T-helper 1 cell treated with Interleukin-12 subunit alpha and Interleukin-12 subunit beta and Interleukin-4 antibody, amounts not matched to agents 30 ng/mL and 1 ng/mL, for 36 hours (primary cell): ENCODE data around the gene GRIK1. TPM values are rescaled to one million over a fixed set of nuclear protein-coding genes. Genes with fewer than 3 reads are reported as not detected.
"Not testable (repeated sequence)": the region's sequence is repeated elsewhere in the genome, so short reads cannot be mapped to it uniquely, and the experiment has no call there.

Experiments
- intact Hi-C: fragments of 100-400 bp; cut with micrococcal nuclease; formaldehyde crosslinking; loops from one replicate; pipeline ENCODE4 v1.15.1; 2024
- total RNA-seq: library from RNA; stranded (reverse); gene quantifications from 2 replicates; pipeline ENCODE4 v1.2.3, GENCODE V29; 2022

Gene GRIK1
- not detected in 2 replicates for total RNA-seq

DNA sequence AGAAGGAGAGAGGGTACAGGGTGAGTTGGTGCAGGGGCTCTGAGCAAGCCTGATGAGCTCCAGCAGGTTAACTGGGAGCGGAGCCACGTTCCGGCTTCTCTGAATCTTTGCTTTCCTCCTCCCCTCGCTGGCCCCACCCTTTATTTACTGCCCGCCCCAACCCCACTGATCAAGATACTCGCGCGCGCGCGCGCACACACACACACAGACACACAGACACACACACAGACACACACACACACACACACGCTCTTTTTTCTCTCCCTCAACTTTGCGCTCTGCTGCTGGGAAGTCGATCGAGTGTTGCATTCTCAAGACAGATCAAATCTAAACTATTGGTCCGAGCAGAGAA, at the start of gene GRIK1:
GRIK1 (minus strand) TSS at position 73 of the 352 bp plus-strand sequence.
- intact Hi-C loops: no loop called here

- intact Hi-C loops: no loop called here
Observed at GRCh38 chr21:29987762-29988161, 48.0 kb upstream of the GRIK1 start.

DNA sequence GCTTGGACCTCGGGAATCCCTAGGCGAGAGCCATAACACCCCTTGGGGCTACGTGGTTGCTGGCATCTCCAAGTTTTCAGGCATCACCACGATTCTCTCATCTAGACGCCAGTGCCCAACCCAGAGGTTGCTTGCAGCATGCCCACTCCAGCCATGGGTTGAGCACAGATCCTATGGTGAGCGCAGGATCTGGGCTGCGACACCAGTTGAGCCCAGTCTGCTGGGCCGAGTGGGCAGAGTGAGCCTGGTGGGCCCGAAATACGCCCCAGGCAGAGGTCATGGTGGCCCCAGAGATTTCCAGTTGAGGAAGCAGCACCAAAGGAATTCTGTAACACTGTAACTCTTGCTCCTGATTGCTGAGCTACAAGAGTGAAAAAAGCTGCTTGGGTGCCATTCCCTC, 46.1 kb upstream of the GRIK1 start:
- intact Hi-C loops: no loop called here

DNA sequence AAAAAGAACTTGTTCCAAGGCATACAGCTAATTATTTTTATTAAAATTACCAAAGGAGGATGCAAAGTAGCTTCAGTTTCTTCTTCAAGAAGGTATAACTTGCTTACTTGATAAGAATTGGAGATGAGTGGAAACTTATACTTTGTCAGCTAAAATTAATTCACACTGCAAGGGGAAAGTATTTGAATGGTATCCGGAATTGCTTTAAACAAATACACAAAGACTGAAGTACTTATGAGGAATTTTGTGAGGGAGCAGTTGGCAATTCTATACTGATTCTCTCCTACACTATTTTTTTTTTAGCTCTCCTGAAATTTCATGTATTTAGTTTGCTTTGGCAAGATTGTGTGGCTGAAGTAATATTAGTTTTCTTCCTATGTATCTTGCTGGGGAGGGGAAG, 39.2 kb upstream of the GRIK1 start:
- intact Hi-C loops: no loop called here

DNA sequence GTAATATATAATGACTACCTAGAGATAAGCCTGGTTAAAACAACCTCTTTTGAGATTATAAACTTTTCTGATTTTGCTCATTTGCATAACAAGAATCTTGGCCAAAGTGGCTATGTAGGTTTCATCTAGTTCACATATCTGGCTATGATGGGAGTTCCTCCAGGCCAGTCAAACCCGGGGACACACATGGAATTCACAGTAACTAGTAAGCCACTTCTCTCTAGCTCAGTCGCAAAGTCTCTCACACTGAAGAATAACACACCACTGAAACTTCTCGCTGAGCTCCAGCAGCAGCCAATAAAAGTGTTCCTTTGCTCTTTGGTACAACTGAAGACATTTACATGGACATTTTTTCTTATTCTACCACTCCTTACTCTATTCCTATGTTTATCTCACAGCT, 36.0 kb upstream of the GRIK1 start:
- intact Hi-C loops: no loop called here

DNA sequence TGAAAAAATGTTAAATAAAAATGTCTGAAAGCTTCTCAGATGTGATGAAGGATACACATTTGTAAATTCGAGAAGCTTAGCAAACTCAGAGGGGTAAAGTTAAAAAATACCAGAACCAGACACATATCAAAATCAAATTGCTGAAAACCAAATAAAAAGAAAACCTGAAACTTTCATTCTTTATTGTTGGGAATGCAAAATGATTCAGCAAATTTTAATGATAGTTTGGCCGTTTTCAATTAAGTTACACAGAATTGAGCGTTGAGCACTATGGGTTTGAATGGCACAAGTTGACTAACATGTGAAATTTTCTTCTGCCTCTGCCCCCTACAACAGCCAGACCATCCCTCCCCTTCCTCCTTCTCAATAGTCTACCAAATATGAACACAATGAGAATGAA, 33.5 kb upstream of the GRIK1 start:
- intact Hi-C loops: no loop called here

- intact Hi-C loops: no loop called here
Observed at GRCh38 chr21:29961291-29962027, 21.7 kb upstream of the GRIK1 start.

GRCh38 chr21:29958551-29958950, 18.8 kb upstream of the GRIK1 start:
- intact Hi-C loops: no loop called here

GRCh38 chr21:29958035-29958434, 18.2 kb upstream of the GRIK1 start:
- intact Hi-C loops: not testable (repeated sequence)

DNA sequence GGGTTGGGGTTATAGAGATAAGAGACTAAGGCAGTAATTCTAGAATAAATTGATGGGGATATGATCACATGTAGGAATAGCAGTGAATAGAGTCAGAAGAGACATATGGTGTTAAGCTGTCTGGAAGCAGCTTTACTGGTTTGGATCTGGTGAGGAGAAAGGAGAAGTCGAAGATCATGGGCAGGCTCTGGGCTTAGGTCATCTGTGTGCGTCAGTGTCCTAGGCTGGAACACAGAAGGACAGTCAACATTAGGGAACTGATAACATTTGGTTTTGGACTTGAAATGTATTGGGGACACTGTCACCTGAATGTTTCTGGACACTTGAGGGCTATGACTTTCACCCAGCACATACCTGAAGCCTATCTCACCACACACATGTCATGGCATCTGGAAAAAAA, 13.9 kb upstream of the GRIK1 start:
- intact Hi-C loops: no loop called here

- intact Hi-C loops: no loop called here
Observed at GRCh38 chr21:29953072-29953471, 13.3 kb upstream of the GRIK1 start.

DNA sequence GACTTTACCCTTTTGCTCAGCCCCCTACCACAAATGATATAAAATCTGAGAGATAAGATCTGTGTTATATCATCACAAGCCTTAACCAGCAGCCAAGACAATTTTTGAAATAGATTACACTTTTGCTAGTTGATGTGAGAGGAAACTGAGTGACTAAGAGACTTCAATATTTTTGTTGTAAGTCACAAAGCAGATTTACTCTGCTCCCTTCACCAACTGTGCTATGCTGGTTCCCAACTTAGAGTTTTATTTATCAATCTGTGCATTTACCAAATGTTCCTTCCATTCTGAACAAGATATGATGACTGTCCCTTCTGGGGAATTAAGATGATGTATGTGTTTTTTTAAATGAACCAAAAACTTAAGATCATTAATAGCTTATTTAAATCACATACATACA, 12.1 kb upstream of the GRIK1 start:
- intact Hi-C loops: no loop called here

- intact Hi-C loops: no loop called here
Observed at GRCh38 chr21:29949991-29950390, 10.2 kb upstream of the GRIK1 start.

- intact Hi-C loops: no loop called here
Observed at GRCh38 chr21:29947119-29947518, 7.3 kb upstream of the GRIK1 start.

GRCh38 chr21:29943885-29944284, 4.1 kb upstream of the GRIK1 start:
- intact Hi-C loops: no loop called here

- intact Hi-C loops: no loop called here
Observed at GRCh38 chr21:29942034-29942433, 2.2 kb upstream of the GRIK1 start.

DNA sequence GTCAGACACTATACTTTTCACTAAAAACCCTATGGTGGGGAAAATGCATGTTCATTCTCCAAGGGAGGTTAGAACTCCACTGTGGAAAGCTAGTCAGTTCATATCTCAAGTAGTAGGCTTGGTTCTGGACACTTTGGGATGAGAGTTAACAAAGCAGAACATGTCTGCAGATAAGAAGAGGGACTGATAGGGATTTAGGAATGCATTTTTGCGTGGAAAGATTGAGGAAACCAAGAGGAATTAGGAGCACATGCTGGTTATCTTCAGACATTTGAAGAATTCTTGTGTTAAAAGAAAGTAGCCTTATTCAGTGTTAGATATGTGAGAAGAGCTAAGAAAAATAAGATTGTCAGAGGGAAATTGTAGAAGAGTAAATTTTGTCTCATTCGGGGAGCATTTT, 1.2 kb upstream of the GRIK1 start:
- intact Hi-C loops: no loop called here

- intact Hi-C loops: no loop called here
Observed at GRCh38 chr21:29940361-29940760, 565 bp upstream of the GRIK1 start.

DNA sequence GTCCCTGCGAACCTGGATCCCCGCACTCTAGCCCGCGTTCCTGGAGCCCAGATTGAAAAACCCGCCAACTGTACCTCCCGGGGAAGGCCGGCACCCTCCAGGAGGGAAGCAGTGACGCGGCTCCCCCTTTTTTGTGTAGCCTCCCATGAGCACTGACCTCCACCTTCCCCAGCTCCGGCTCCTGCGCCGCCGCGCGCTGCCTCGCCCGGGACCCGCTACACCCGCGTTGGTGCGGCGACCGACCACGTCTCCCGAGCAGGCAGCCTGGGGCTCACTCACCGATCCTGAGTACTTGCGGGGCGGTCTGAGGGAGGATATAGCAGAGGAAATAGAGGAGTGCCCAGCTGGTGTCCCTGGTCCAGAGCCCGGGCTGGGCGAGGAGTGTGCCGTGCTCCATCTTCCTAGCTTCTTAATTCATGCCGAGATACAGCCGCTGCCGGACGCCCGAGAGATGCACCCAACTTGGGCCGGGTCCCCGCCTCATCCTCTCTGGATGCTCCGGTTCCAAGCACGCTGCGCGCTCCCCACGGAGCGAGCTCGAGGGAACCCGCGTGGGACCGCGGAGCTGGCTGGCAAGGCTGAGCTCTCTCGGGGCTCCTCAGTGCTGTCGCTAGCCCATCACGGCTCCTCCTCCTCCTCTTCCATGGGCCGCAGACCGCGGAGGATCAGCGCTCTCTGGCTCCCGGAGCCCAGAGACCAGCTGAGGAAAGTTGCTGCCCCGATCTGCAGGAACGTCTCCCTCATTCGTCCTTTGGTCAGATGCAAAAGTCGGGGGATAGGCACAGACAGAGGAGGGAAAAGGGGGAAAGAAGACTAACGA, 482 bp downstream of the GRIK1 start:
- intact Hi-C loops: no loop called here

DNA sequence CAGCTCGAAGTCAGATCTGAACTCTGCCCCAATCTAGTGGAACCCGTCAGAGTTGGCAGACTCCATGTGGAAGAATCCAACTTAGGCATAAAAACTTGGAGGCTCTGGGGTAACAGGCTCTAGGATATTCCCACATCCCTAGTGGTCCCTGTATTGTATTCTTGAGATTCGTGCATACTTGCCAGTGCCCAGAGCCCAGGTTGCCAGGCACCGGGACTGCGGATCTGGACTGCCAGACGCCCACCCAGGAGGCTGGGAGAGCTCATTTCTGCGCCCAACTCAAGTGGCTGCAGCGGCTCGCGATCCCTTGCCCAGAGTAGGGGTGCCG, 1.1 kb downstream of the GRIK1 start:
- intact Hi-C loops: no loop called here

DNA sequence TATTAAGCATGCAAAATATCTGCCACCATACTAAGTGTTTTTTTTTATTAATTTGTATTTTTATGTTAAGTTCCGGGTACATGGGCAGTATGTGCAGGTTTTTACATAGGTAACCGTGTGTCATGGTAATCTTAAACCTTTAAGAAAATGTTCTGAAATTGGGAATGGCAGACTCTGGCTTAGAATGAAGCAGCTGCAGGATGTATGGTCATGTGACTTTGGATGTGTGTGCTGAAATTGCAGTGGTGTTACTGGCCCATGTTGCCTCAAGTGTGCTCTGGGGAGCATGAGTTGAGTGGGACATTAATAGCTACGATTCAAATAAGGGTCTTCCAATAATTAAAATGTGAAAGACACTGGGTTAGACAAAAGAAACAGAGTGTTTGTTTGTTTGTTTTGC, 6.7 kb downstream of the GRIK1 start:
- intact Hi-C loops: no loop called here

GRCh38 chr21:29928537-29928936, 11.3 kb downstream of the GRIK1 start:
- intact Hi-C loops: no loop called here

DNA sequence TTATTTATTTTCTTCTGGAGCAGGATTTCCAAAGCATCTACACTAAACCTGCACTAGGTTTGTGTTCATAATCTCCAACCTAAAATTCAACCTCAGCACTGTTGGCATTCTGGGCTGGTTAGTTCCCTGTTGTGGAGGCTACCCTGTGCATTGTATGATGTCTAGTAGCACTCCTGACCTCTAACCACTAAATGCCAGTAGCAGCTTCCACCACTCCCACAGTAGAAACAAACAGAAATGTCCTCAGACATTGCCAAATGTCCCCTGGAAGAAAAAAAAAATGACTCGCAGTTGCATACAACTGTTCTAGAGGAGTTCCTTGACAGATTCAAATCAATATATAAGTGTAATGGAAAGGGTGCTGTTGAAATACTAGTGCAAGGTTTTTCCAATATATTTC, 18.9 kb downstream of the GRIK1 start:
- intact Hi-C loops: no loop called here
